ENCODE data around the gene LRMDA. TPM values are rescaled to one million over a fixed set of nuclear protein-coding genes. Genes with fewer than 3 reads are reported as not detected.

The LRMDA gene
- total RNA-seq, 2 experiments from 2014 or later: not detected

- Histone ChIP-seq H3K4me3 (ENCODE audit: low read length) (no peak overlapping the region), H3K27me3 (ENCODE audit: control insufficient read depth in 1 of 2, insufficient read depth in 2 of 2, low read length in 2 of 2) (no peaks in the 10 kb centered on the region), H3K27ac (ENCODE audit: low read depth in 1 of 2, low read length in 2 of 2) (no peak overlapping the region), H3K4me1 (ENCODE audit: insufficient read depth, low read length) (no peaks in the 10 kb centered on the region), H3K36me3 (ENCODE audit: insufficient read depth, low read length) (no peaks in the 10 kb centered on the region), H3K9me3 (ENCODE audit: control insufficient read depth in 1 of 2, insufficient read depth in 1 of 2, low read length in 2 of 2) (peaks cover 0 to 4% of the 10 kb centered on the region in 2 experiments)
- Mint-ChIP-seq H3K4me3 (no peak overlapping the region), H3K27me3 (no peaks in the 10 kb centered on the region), H3K36me3 (ENCODE audit: low read depth) (no peaks in the 10 kb centered on the region), H3K9me3 (no peaks in the 10 kb centered on the region), H3K4me1 (ENCODE audit: low read depth) (no peaks in the 10 kb centered on the region), H3K27ac (no peak overlapping the region)
- ChIA-PET CTCF (interaction anchor here (1.1 kb wide), 1 partner anchor 8 kb away, joined by 3 read pairs; no protein-coding TSS in a partner anchor), POLR2A (no interaction called here)
- DNase-seq (no peak), ATAC-seq (ENCODE audit: poor library complexity) (no peak)
- intact Hi-C loops (cut with DNase I, micrococcal nuclease): no loop called here
- TF ChIP-seq, protein P1, sequence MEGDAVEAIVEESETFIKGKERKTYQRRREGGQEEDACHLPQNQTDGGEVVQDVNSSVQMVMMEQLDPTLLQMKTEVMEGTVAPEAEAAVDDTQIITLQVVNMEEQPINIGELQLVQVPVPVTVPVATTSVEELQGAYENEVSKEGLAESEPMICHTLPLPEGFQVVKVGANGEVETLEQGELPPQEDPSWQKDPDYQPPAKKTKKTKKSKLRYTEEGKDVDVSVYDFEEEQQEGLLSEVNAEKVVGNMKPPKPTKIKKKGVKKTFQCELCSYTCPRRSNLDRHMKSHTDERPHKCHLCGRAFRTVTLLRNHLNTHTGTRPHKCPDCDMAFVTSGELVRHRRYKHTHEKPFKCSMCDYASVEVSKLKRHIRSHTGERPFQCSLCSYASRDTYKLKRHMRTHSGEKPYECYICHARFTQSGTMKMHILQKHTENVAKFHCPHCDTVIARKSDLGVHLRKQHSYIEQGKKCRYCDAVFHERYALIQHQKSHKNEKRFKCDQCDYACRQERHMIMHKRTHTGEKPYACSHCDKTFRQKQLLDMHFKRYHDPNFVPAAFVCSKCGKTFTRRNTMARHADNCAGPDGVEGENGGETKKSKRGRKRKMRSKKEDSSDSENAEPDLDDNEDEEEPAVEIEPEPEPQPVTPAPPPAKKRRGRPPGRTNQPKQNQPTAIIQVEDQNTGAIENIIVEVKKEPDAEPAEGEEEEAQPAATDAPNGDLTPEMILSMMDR (IDR thresholded peaks at IDR 0.05): no peak
Measured at GRCh38 chr10:75959912-75960311, 528.5 kb downstream of the LRMDA start.

GRCh38 chr10:75962395-75963061, 531.1 kb downstream of the LRMDA start:
- intact Hi-C loops (cut with DNase I, micrococcal nuclease): no loop called here
- H3K4me1 ChIP-seq (ENCODE audit: insufficient read depth, low read length): no peaks in the 10 kb centered on the region
- no peaks in the 10 kb centered on the region for H3K27me3 Mint-ChIP-seq
- no peaks in the 10 kb centered on the region for H3K9me3 Mint-ChIP-seq
- no peaks in the 10 kb centered on the region for H3K36me3 Mint-ChIP-seq (ENCODE audit: low read depth)
- H3K36me3 ChIP-seq (ENCODE audit: insufficient read depth, low read length): no peaks in the 10 kb centered on the region
- no peak for ATAC-seq (ENCODE audit: poor library complexity)
- ChIA-PET CTCF (no interaction called here), POLR2A (no interaction called here)
- H3K27ac Mint-ChIP-seq: no peak overlapping the region
- no peak overlapping the region for H3K4me3 Mint-ChIP-seq
- no peak for DNase-seq
- TF ChIP-seq, protein P1 (IDR thresholded peaks at IDR 0.05): no peak
- H3K27ac ChIP-seq (ENCODE audit: low read depth in 1 of 2, low read length in 2 of 2): no peak overlapping the region
- H3K9me3 ChIP-seq (ENCODE audit: control insufficient read depth in 1 of 2, insufficient read depth in 1 of 2, low read length in 2 of 2): peaks cover 0 to 4% of the 10 kb centered on the region in 2 experiments
- no peak overlapping the region for H3K4me3 ChIP-seq (ENCODE audit: low read length)
- no peaks in the 10 kb centered on the region for H3K4me1 Mint-ChIP-seq (ENCODE audit: low read depth)
- H3K27me3 ChIP-seq (ENCODE audit: control insufficient read depth in 1 of 2, insufficient read depth in 2 of 2, low read length in 2 of 2): no peaks in the 10 kb centered on the region

DNA sequence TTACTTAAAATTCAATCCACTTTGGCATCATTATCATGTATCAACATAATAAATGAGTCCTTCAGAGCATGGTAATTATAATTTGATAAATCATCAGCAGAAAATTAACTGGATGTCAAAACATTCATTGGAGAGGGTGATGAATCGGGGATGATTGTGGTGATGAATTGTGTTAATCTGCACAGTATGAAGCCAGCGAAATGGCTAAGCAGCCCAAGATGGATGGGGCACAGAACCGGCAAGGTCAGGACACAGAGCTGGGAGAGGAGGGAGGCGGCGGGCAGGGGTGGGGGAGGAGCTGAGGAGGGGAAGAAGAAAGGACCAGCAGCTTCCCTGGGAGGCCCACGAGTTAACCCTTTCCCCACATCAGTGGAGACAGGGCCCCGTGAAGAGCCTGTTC, 536.1 kb downstream of the LRMDA start:
- no peaks in the 10 kb centered on the region for H3K9me3 ChIP-seq (ENCODE audit: control insufficient read depth in 1 of 2, insufficient read depth in 1 of 2, low read length in 2 of 2)
- no peaks in the 10 kb centered on the region for H3K36me3 Mint-ChIP-seq (ENCODE audit: low read depth)
- no peaks in the 10 kb centered on the region for H3K27me3 Mint-ChIP-seq
- POLR2A ChIA-PET: no interaction called here
- no peaks in the 10 kb centered on the region for H3K4me1 Mint-ChIP-seq (ENCODE audit: low read depth)
- no peaks in the 10 kb centered on the region for H3K9me3 Mint-ChIP-seq
- no peak overlapping the region for H3K27ac Mint-ChIP-seq
- ATAC-seq (ENCODE audit: poor library complexity) (no peak), DNase-seq (no peak)
- no peak overlapping the region for H3K4me3 Mint-ChIP-seq
- no peaks in the 10 kb centered on the region for H3K36me3 ChIP-seq (ENCODE audit: insufficient read depth, low read length)
- no peaks in the 10 kb centered on the region for H3K27me3 ChIP-seq (ENCODE audit: control insufficient read depth in 1 of 2, insufficient read depth in 2 of 2, low read length in 2 of 2)
- no peaks in the 10 kb centered on the region for H3K4me1 ChIP-seq (ENCODE audit: insufficient read depth, low read length)
- intact Hi-C loops (cut with DNase I, micrococcal nuclease): no loop called here
- TF ChIP-seq, protein P1 (IDR thresholded peaks at IDR 0.05): no peak
- CTCF ChIA-PET: interaction anchor here (0.8 kb wide), 1 partner anchor 8 kb away, joined by 3 read pairs; no protein-coding TSS in a partner anchor
- H3K27ac ChIP-seq (ENCODE audit: low read depth in 1 of 2, low read length in 2 of 2): no peak overlapping the region
- no peak overlapping the region for H3K4me3 ChIP-seq (ENCODE audit: low read length)
